ENCODE data around the gene MACROD1. TPM values are rescaled to one million over a fixed set of nuclear protein-coding genes. Genes with fewer than 3 reads are reported as not detected.

Gene MACROD1
- polyA plus RNA-seq, 4 donors = 13.1 to 137 (median 17.8) TPM

GRCh38 chr11:64126796-64127195 lies 39.1 kb downstream of the MACROD1 start:
- Histone ChIP-seq H3K36me3 (ENCODE audit: control insufficient read depth in 3 of 3, insufficient read depth in 2 of 3, low read depth in 1 of 3, low read length in 3 of 3) (peaks cover 0 to 15% (median 0%) of the 10 kb centered on the region in 3 donors), H3K27me3 (ENCODE audit: control insufficient read depth in 3 of 3, insufficient read depth in 3 of 3, low read length in 3 of 3) (no peaks in the 10 kb centered on the region), H3K4me3 (ENCODE audit: low read depth in 1 of 3, low read length in 3 of 3) (no peak overlapping the region), H3K27ac (ENCODE audit: low read depth in 1 of 3, low read length in 2 of 3) (no peak overlapping the region), H3K9me3 (ENCODE audit: control insufficient read depth in 2 of 2, insufficient read depth in 1 of 2, low read depth in 1 of 2, low read length in 1 of 2) (no peaks in the 10 kb centered on the region), H3K4me1 (ENCODE audit: control insufficient read depth in 3 of 3, insufficient read depth in 2 of 3, low read depth in 1 of 3, low read length in 2 of 3) (peaks cover 0 to 38% (median 0%) of the 10 kb centered on the region in 3 donors)
- no peak for FAIRE-seq
- DNase-seq = no peak
- WGBS, 3 donors = 85 to 88% (median 88%) methylated on average over 13 to 17 of the region's 17 CpGs

DNA sequence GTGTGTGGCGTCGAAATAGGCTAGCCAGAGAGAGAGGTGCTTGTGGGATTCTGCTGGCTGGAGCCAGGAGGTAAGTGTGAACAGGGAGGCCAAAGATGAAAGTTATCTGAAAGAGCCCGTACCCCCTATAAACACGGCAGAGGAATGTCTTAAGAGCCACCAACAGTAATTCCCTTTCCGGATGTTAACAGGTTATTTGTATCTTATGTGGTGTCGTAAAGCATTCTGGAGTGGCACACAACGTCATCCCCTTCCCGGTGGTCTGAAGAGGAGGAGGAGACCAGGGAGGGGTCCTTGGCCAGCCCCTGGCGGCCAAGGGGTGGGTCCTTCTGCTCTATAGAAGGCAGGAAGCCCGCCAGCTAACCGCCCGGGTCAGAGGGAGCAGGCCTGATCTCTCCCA lies 39.5 kb downstream of the MACROD1 start:
- Histone ChIP-seq H3K4me1 (ENCODE audit: control insufficient read depth in 3 of 3, insufficient read depth in 2 of 3, low read depth in 1 of 3, low read length in 2 of 3) (peaks cover 0 to 34% (median 0%) of the 10 kb centered on the region in 3 donors), H3K9me3 (ENCODE audit: control insufficient read depth in 2 of 2, insufficient read depth in 1 of 2, low read depth in 1 of 2, low read length in 1 of 2) (no peaks in the 10 kb centered on the region), H3K27ac (ENCODE audit: low read depth in 1 of 3, low read length in 2 of 3) (no peak overlapping the region), H3K36me3 (ENCODE audit: control insufficient read depth in 3 of 3, insufficient read depth in 2 of 3, low read depth in 1 of 3, low read length in 3 of 3) (peaks cover 0 to 15% (median 0%) of the 10 kb centered on the region in 3 donors), H3K27me3 (ENCODE audit: control insufficient read depth in 3 of 3, insufficient read depth in 3 of 3, low read length in 3 of 3) (no peaks in the 10 kb centered on the region), H3K4me3 (ENCODE audit: low read depth in 1 of 3, low read length in 3 of 3) (no peak overlapping the region)
- FAIRE-seq = no peak
- 85 to 91% (median 87%) methylated on average over 12 of the region's 12 CpGs for WGBS, 3 donors
- DNase-seq = no peak

DNA sequence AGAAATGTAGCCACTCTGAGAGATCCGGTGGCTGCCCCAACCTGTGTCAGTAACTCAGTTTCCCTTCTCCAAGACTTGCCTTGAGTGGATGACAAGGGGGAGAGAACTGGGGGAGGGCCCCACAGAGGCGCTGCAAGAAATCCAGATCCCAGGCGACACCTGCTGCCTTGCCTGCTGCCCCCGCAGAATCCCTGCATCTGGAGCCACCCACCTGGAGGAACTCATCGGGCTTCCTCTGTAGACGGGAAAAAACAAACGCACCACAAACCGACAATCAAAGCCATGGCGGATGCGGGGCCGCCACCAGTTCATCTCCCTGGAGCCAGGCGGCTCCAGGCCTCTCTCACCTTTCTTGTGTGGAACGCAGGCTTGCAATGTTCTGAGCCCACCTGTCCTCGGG lies 40.2 kb downstream of the MACROD1 start:
- H3K27me3 ChIP-seq (ENCODE audit: control insufficient read depth in 3 of 3, insufficient read depth in 3 of 3, low read length in 3 of 3) = no peaks in the 10 kb centered on the region
- peaks cover 0 to 30% (median 0%) of the 10 kb centered on the region in 3 donors for H3K4me1 ChIP-seq (ENCODE audit: control insufficient read depth in 3 of 3, insufficient read depth in 2 of 3, low read depth in 1 of 3, low read length in 2 of 3)
- FAIRE-seq (no peak), DNase-seq (no peak)
- peaks cover 0 to 15% (median 0%) of the 10 kb centered on the region in 3 donors for H3K36me3 ChIP-seq (ENCODE audit: control insufficient read depth in 3 of 3, insufficient read depth in 2 of 3, low read depth in 1 of 3, low read length in 3 of 3)
- H3K4me3 ChIP-seq (ENCODE audit: low read depth in 1 of 3, low read length in 3 of 3) = no peak overlapping the region
- 80 to 84% (median 82%) methylated on average over 14 of the region's 14 CpGs for WGBS, 3 donors
- H3K9me3 ChIP-seq (ENCODE audit: control insufficient read depth in 2 of 2, insufficient read depth in 1 of 2, low read depth in 1 of 2, low read length in 1 of 2) = no peaks in the 10 kb centered on the region
- no peak overlapping the region for H3K27ac ChIP-seq (ENCODE audit: low read depth in 1 of 3, low read length in 2 of 3)

DNA sequence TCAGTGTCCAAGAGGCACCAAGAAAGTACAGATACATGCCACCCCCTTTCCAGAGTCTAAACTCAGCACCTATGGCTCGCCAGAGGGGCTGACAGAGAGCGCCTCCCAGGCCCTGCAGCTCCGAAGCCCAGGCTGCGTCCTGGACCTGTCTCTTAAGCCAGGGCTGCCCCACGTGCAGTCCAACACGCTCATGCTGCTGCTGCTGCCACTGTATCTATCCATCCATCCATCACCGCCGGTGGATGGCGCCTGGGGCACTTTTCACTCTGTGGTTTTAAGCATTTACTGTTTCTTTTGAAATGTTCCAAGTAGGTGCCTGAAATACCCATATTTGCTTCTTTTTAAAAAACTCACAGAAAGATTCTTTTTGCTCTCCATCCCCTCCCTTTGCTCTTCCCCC lies 41.8 kb downstream of the MACROD1 start:
- DNase-seq = no peak
- no peak overlapping the region for H3K27ac ChIP-seq (ENCODE audit: low read depth in 1 of 3, low read length in 2 of 3)
- H3K9me3 ChIP-seq (ENCODE audit: control insufficient read depth in 2 of 2, insufficient read depth in 1 of 2, low read depth in 1 of 2, low read length in 1 of 2) = no peaks in the 10 kb centered on the region
- H3K4me1 ChIP-seq (ENCODE audit: control insufficient read depth in 3 of 3, insufficient read depth in 2 of 3, low read depth in 1 of 3, low read length in 2 of 3) = peaks cover 0 to 15% (median 0%) of the 10 kb centered on the region in 3 donors
- 84 to 89% (median 86%) methylated on average over 9 of the region's 9 CpGs for WGBS, 3 donors
- no peak overlapping the region for H3K4me3 ChIP-seq (ENCODE audit: low read depth in 1 of 3, low read length in 3 of 3)
- H3K36me3 ChIP-seq (ENCODE audit: control insufficient read depth in 3 of 3, insufficient read depth in 2 of 3, low read depth in 1 of 3, low read length in 3 of 3) = peaks cover 0 to 15% (median 0%) of the 10 kb centered on the region in 3 donors
- no peaks in the 10 kb centered on the region for H3K27me3 ChIP-seq (ENCODE audit: control insufficient read depth in 3 of 3, insufficient read depth in 3 of 3, low read length in 3 of 3)
- no peak for FAIRE-seq

- DNase-seq (no peak), FAIRE-seq (no peak)
- no peaks in the 10 kb centered on the region for H3K9me3 ChIP-seq (ENCODE audit: control insufficient read depth in 2 of 2, insufficient read depth in 1 of 2, low read depth in 1 of 2, low read length in 1 of 2)
- H3K36me3 ChIP-seq (ENCODE audit: control insufficient read depth in 3 of 3, insufficient read depth in 2 of 3, low read depth in 1 of 3, low read length in 3 of 3) = peaks cover 0 to 15% (median 0%) of the 10 kb centered on the region in 3 donors
- H3K27me3 ChIP-seq (ENCODE audit: control insufficient read depth in 3 of 3, insufficient read depth in 3 of 3, low read length in 3 of 3) = no peaks in the 10 kb centered on the region
- no peak overlapping the region for H3K27ac ChIP-seq (ENCODE audit: low read depth in 1 of 3, low read length in 2 of 3)
- H3K4me3 ChIP-seq (ENCODE audit: low read depth in 1 of 3, low read length in 3 of 3) = no peak overlapping the region
- WGBS, 3 donors = 82 to 89% (median 86%) methylated on average over 3 of the region's 3 CpGs
- peaks cover 0 to 10% (median 0%) of the 10 kb centered on the region in 3 donors for H3K4me1 ChIP-seq (ENCODE audit: control insufficient read depth in 3 of 3, insufficient read depth in 2 of 3, low read depth in 1 of 3, low read length in 2 of 3)
Measured at GRCh38 chr11:64123679-64124078, 42.2 kb downstream of the MACROD1 start.

DNA sequence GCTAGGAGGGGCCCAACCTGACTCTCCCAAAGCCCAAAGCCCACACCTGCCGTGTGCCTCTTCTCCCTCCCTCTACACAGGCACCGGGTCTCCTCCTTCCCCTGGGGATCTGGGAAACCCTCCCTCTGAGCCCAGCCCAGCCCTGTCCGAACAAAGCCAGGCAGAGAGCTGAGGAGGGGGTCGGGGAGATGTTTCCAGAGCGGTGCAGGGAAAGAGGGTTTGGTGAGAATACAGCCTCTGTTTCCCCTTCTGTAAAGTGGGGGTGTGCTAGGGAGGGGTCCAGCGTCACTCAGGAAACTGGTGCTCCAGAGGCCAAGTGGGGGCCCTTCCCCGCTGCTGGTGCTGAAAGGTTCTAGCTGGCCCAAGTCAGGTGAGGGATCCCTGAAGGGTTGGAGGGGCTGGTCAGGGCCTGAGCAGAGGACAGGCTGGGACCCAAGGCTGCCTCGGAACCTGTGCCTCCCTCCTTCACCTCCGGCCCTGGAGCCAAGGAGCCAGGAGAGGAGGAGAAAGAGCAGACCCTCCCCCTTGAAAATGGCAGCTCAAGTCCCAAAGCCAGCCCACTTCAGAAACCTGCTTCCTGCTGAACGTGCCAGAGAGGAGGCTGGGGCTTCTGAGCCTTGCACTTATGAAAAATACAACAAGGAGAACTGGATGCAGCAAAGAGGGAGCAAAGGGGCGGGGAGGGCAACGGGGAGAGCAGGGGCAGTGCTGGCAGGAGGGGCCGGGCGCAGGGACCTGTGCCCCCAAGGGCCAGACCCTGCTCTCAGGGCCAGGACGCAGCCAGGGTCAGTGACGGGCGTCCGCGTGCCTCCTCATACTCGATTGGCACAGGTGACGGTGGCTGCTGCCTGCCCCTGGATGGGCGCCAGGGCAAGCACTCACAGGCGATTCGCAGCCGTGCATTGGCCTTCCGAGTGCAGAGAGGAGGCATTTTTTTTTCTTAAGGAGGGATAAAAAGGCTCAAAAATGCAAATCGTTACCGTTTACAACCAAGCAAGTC lies 43.2 kb downstream of the MACROD1 start:
- H3K4me1 ChIP-seq (ENCODE audit: control insufficient read depth in 3 of 3, insufficient read depth in 2 of 3, low read depth in 1 of 3, low read length in 2 of 3) = peaks cover 0 to 9% (median 0%) of the 10 kb centered on the region in 3 donors
- WGBS, 3 donors = 65 to 76% (median 75%) methylated on average over 28 of the region's 28 CpGs
- no peak for DNase-seq

GRCh38 chr11:64121663-64122410 lies 44.1 kb downstream of the MACROD1 start:
- peaks cover 0 to 3% (median 0%) of the 10 kb centered on the region in 3 donors for H3K4me1 ChIP-seq (ENCODE audit: control insufficient read depth in 3 of 3, insufficient read depth in 2 of 3, low read depth in 1 of 3, low read length in 2 of 3)
- no peak overlapping the region for H3K4me3 ChIP-seq (ENCODE audit: low read depth in 1 of 3, low read length in 3 of 3)
- peaks cover 0 to 27% (median 0%) of the 10 kb centered on the region in 3 donors for H3K36me3 ChIP-seq (ENCODE audit: control insufficient read depth in 3 of 3, insufficient read depth in 2 of 3, low read depth in 1 of 3, low read length in 3 of 3)
- H3K27me3 ChIP-seq (ENCODE audit: control insufficient read depth in 3 of 3, insufficient read depth in 3 of 3, low read length in 3 of 3) = no peaks in the 10 kb centered on the region
- FAIRE-seq = no peak
- H3K9me3 ChIP-seq (ENCODE audit: control insufficient read depth in 2 of 2, insufficient read depth in 1 of 2, low read depth in 1 of 2, low read length in 1 of 2) = no peaks in the 10 kb centered on the region
- 78 to 86% (median 85%) methylated on average over 19 of the region's 19 CpGs for WGBS, 3 donors
- DNase-seq = no peak
- H3K27ac ChIP-seq (ENCODE audit: low read depth in 1 of 3, low read length in 2 of 3) = no peak overlapping the region

More for the DNA sequence above, 43.2 kb downstream of the MACROD1 start:
- Histone ChIP-seq H3K9me3 (ENCODE audit: control insufficient read depth in 2 of 2, insufficient read depth in 1 of 2, low read depth in 1 of 2, low read length in 1 of 2) (no peaks in the 10 kb centered on the region), H3K27ac (ENCODE audit: low read depth in 1 of 3, low read length in 2 of 3) (no peak overlapping the region), H3K36me3 (ENCODE audit: control insufficient read depth in 3 of 3, insufficient read depth in 2 of 3, low read depth in 1 of 3, low read length in 3 of 3) (peaks cover 0 to 19% (median 0%) of the 10 kb centered on the region in 3 donors), H3K4me3 (ENCODE audit: low read depth in 1 of 3, low read length in 3 of 3) (no peak overlapping the region), H3K27me3 (ENCODE audit: control insufficient read depth in 3 of 3, insufficient read depth in 3 of 3, low read length in 3 of 3) (no peaks in the 10 kb centered on the region)
- FAIRE-seq = no peak

- H3K4me3 ChIP-seq (ENCODE audit: low read depth in 1 of 3, low read length in 3 of 3) = no peak overlapping the region
- DNase-seq = peak in 1 of 2 donors; percentile 10
- H3K4me1 ChIP-seq (ENCODE audit: control insufficient read depth in 3 of 3, insufficient read depth in 2 of 3, low read depth in 1 of 3, low read length in 2 of 3) = peaks cover 0 to under 1% (median 0%) of the 10 kb centered on the region in 3 donors
- peaks cover 0 to 30% (median 0%) of the 10 kb centered on the region in 3 donors for H3K36me3 ChIP-seq (ENCODE audit: control insufficient read depth in 3 of 3, insufficient read depth in 2 of 3, low read depth in 1 of 3, low read length in 3 of 3)
- H3K27ac ChIP-seq (ENCODE audit: low read depth in 1 of 3, low read length in 2 of 3) = no peak overlapping the region
- no peaks in the 10 kb centered on the region for H3K27me3 ChIP-seq (ENCODE audit: control insufficient read depth in 3 of 3, insufficient read depth in 3 of 3, low read length in 3 of 3)
- H3K9me3 ChIP-seq (ENCODE audit: control insufficient read depth in 2 of 2, insufficient read depth in 1 of 2, low read depth in 1 of 2, low read length in 1 of 2) = no peaks in the 10 kb centered on the region
- no peak for FAIRE-seq
- WGBS, 3 donors = 49 to 74% (median 65%) methylated on average over 13 of the region's 13 CpGs
Measured at GRCh38 chr11:64120951-64121569, 44.9 kb downstream of the MACROD1 start.
